Suprapubic skin (tissue), 4 donors: Measurements from ENCODE around the gene SDSL. TPM values are rescaled to one million over a fixed set of nuclear protein-coding genes. Genes with fewer than 3 reads are reported as not detected.

ENCODE experiments used
- DNase-seq, 2 donors: peaks; one replicate each; pipeline ENCODE4 v3.0.0-alpha.2; 2019; ENCODE audit warnings: low spot score in 2 of 2
- H3K27ac ChIP-seq: fragments of 200-600 bp; sonication (generic); one replicate; pipeline ENCODE4 v1.5.1; 2019
- H3K27me3 ChIP-seq: fragments of 200-600 bp; sonication (generic); one replicate; pipeline ENCODE4 v1.5.1; 2019
- H3K36me3 ChIP-seq: fragments of 200-600 bp; sonication (generic); one replicate; pipeline ENCODE4 v1.5.1; 2019
- H3K4me1 ChIP-seq: fragments of 200-600 bp; sonication (generic); one replicate; pipeline ENCODE4 v1.5.1; 2019
- H3K4me3 ChIP-seq: fragments of 200-600 bp; sonication (generic); one replicate; pipeline ENCODE4 v1.5.1; 2019; ENCODE audit warnings: mild to moderate bottlenecking
- H3K9me3 ChIP-seq: fragments of 200-600 bp; sonication (generic); one replicate; pipeline ENCODE4 v1.5.1; 2019
- CTCF ChIP-seq, 2 donors: fragments of 200-600 bp in 1 of 2; fragments of 450-650 bp in 1 of 2; sonication (generic) in 1 of 2; IDR thresholded peaks; one replicate each; pipeline ENCODE4 v1.5.1; 2016 to 2019; ENCODE audit warnings: antibody characterized with exemption in 2 of 2, mild to moderate bottlenecking in 1 of 2, moderate library complexity in 1 of 2
- EP300 ChIP-seq: sonication (generic); formaldehyde crosslinking; IDR thresholded peaks from one replicate; pipeline ENCODE4 v1.6.1; 2017; ENCODE audit warnings: antibody characterized with exemption
- POLR2A ChIP-seq, 2 donors: fragments of 450-650 bp; IDR thresholded peaks; one replicate each; pipeline ENCODE4 v1.6.1; 2017; ENCODE audit warnings: antibody characterized with exemption in 2 of 2, mild to moderate bottlenecking in 2 of 2, moderate library complexity in 2 of 2
- POLR2AphosphoS5 ChIP-seq, 3 donors: sonication (generic); formaldehyde crosslinking; IDR thresholded peaks; one replicate each; pipeline ENCODE4 v1.6.1; 2017; ENCODE audit warnings: antibody characterized with exemption in 3 of 3
- WGBS: methylation state at CpG from one replicate; pipeline ENCODE4 v1.1.5; 2018; 5-methylcytosine and 5-hydroxymethylcytosine counted together
- total RNA-seq, 4 donors: library from RNA; depleted of rRNA; stranded (reverse); fragments of >200 nt; gene quantifications; one replicate each; pipeline ENCODE4 v1.1.0, GENCODE V29; 2016

The SDSL gene
- total RNA-seq, 4 donors from 2014 or later: 0.56 to 2.2 (median 1.2) TPM; not detected in 1

GRCh38 chr12:113467502-113468364, 45.6 kb downstream of the SDSL start:
- H3K27ac ChIP-seq: no peak overlapping the region

GRCh38 chr12:113468365-113469223, 46.4 kb downstream of the SDSL start:
- no peak for TF ChIP-seq POLR2AphosphoS5 (IDR thresholded peaks at IDR 0.05)
- TF ChIP-seq CTCF (IDR thresholded peaks at IDR 0.05): no peak
- TF ChIP-seq EP300: no peak
- no peak for TF ChIP-seq POLR2A (IDR thresholded peaks at IDR 0.05)
- 0% methylated on average over 7 of the region's 38 CpGs for WGBS
- Histone ChIP-seq H3K27me3 (peaks cover 100% of the 10 kb centered on the region), H3K4me3 (peak overlapping the region; percentile 43), H3K36me3 (no peaks in the 10 kb centered on the region), H3K27ac (no peak overlapping the region), H3K9me3 (no peaks in the 10 kb centered on the region), H3K4me1 (peaks cover 38% of the 10 kb centered on the region)
- DNase-seq: no peak

More at GRCh38 chr12:113467502-113468364, 45.6 kb downstream of the SDSL start:
- no peak for DNase-seq
- H3K36me3 ChIP-seq: no peaks in the 10 kb centered on the region
- no peaks in the 10 kb centered on the region for H3K9me3 ChIP-seq
- 1% methylated on average over 16 of the region's 78 CpGs for WGBS
- peak overlapping the region; percentile 43 for H3K4me3 ChIP-seq
- H3K4me1 ChIP-seq: peaks cover 47% of the 10 kb centered on the region
- peaks cover 100% of the 10 kb centered on the region for H3K27me3 ChIP-seq
- no peak for TF ChIP-seq CTCF (IDR thresholded peaks at IDR 0.05)

GRCh38 chr12:113469224-113469948, 47.2 kb downstream of the SDSL start:
- WGBS: 4% methylated on average over 14 of the region's 17 CpGs
- Histone ChIP-seq H3K27ac (no peak overlapping the region), H3K36me3 (no peaks in the 10 kb centered on the region), H3K27me3 (peaks cover 100% of the 10 kb centered on the region), H3K4me1 (peaks cover 30% of the 10 kb centered on the region), H3K9me3 (no peaks in the 10 kb centered on the region), H3K4me3 (no peak overlapping the region)
- no peak for TF ChIP-seq EP300
- no peak for TF ChIP-seq CTCF (IDR thresholded peaks at IDR 0.05)
- TF ChIP-seq POLR2A (IDR thresholded peaks at IDR 0.05): no peak
- TF ChIP-seq POLR2AphosphoS5 (IDR thresholded peaks at IDR 0.05): no peak
- DNase-seq: no peak

- no peaks in the 10 kb centered on the region for H3K9me3 ChIP-seq
- H3K36me3 ChIP-seq: no peaks in the 10 kb centered on the region
- peaks cover 100% of the 10 kb centered on the region for H3K27me3 ChIP-seq
- WGBS: 9% methylated on average over 10 of the region's 19 CpGs
- no peak for TF ChIP-seq POLR2AphosphoS5 (IDR thresholded peaks at IDR 0.05)
- no peak for TF ChIP-seq POLR2A (IDR thresholded peaks at IDR 0.05)
- no peak for TF ChIP-seq CTCF (IDR thresholded peaks at IDR 0.05)
- TF ChIP-seq EP300: no peak
- peaks cover 23% of the 10 kb centered on the region for H3K4me1 ChIP-seq
- H3K27ac ChIP-seq: no peak overlapping the region
- no peak overlapping the region for H3K4me3 ChIP-seq
- no peak for DNase-seq
Measured at GRCh38 chr12:113469949-113470743, 48.0 kb downstream of the SDSL start.
